K562 (cell line): ENCODE data around the gene TBCEL. TPM values are rescaled to one million over a fixed set of nuclear protein-coding genes. Genes with fewer than 3 reads are reported as not detected.
"Not testable (repeated sequence)": the region's sequence is repeated elsewhere in the genome, so short reads cannot be mapped to it uniquely, and the experiment has no call there.

ENCODE experiments used
- ATAC-seq: fragments of 200-7000 bp; cut with Tn5 transposase; 3 replicates; pipeline ENCODE4 v1.9.1; 2020; ENCODE audit warnings: moderate library complexity
- BruUV-seq: library from RNA; stranded (reverse); fragments of 400-500 nt; replicated peaks from 2 replicates; lab custom pipeline; 2021; lab: Mats Ljungman, UMichigan
- CTCF ChIA-PET: fragments of 300-600 bp; formaldehyde crosslinking; extraction: SDS; loops from one replicate; lab custom pipeline; 2021; ENCODE audit warnings: low intra/inter-chr PET ratio; lab: Yijun Ruan, JAX
- POLR2A ChIA-PET: fragments of 300-600, 350-650 bp; sonication (Branson Sonifier 250); formaldehyde crosslinking; extraction: SDS; loops from one replicate; lab custom pipeline; 2021; ENCODE audit warnings: antibody characterized with exemption, inconsistent platforms; lab: Yijun Ruan, JAX
- DNase-seq, 4 experiments: peaks; one replicate each; pipeline versions ENCODE4 v3.0.0 to v3.0.0-alpha.2; 2011 to 2018; ENCODE audit warnings: low spot score in 3 of 4, mixed read lengths in 3 of 4; ENCODE audit errors: extremely low read depth in 1 of 4
- FAIRE-seq: peaks from 2 replicates; lab custom pipeline; 2011; peaks lifted over from hg19 to GRCh38; lab: Jason Lieb, UNC
- H2AFZ ChIP-seq: 2 replicates; pipeline ENCODE4 v1.6.0; 2011; ENCODE audit warnings: low read depth, low read length, control low read depth, inconsistent platforms
- H3K27ac ChIP-seq: fragments of 200-600 bp; 3 replicates; pipeline ENCODE4 v1.8.0; 2011; ENCODE audit warnings: low read depth, mild to moderate bottlenecking, control low read depth, inconsistent platforms, low read length, moderate library complexity, mixed read lengths; ENCODE audit errors: extremely low read depth
- H3K27me3 ChIP-seq, 2 experiments: fragments of 300-600 bp in 1 of 2; 2 replicates in 1 of 2; 3 replicates in 1 of 2; pipeline versions ENCODE4 v1.6.0 to v1.8.0; 2011; ENCODE audit warnings: inconsistent platforms in 2 of 2, low read length in 2 of 2, mild to moderate bottlenecking in 1 of 2, mixed read lengths in 1 of 2, moderate library complexity in 1 of 2; ENCODE audit not compliant: control insufficient read depth in 2 of 2, insufficient read depth in 2 of 2
- H3K36me3 ChIP-seq: fragments of 300-600 bp; 3 replicates; pipeline ENCODE4 v1.8.0; 2011; ENCODE audit warnings: mild to moderate bottlenecking, low read length, inconsistent platforms; ENCODE audit not compliant: control insufficient read depth, insufficient read depth
- H3K4me1 ChIP-seq, 2 experiments: fragments of 200-600 bp in 1 of 2; replicated peaks in 1 of 2; 2 replicates in 1 of 2; 3 replicates in 1 of 2; pipeline versions ENCODE4 v1.5.1 to v1.8.0; 2011; ENCODE audit warnings: inconsistent platforms in 2 of 2, low read length in 2 of 2, mild to moderate bottlenecking in 1 of 2, mixed read lengths in 1 of 2, moderate library complexity in 1 of 2; ENCODE audit not compliant: control insufficient read depth in 2 of 2, insufficient read depth in 2 of 2
- H3K4me2 ChIP-seq: 2 replicates; pipeline ENCODE4 v1.6.1; 2011; ENCODE audit warnings: low read length, control low read depth, inconsistent platforms, mixed read lengths; ENCODE audit not compliant: insufficient read depth
- H3K4me3 ChIP-seq: fragments of 200-600 bp; sonication (generic), shearing (Covaris generic); 2 replicates; pipeline ENCODE4 v1.5.1; 2016; ENCODE audit warnings: control low read depth, inconsistent platforms
- H3K79me2 ChIP-seq: fragments of 200-600 bp; 3 replicates; pipeline ENCODE4 v1.8.0; 2011; ENCODE audit warnings: low read length, inconsistent platforms; ENCODE audit not compliant: control insufficient read depth, insufficient read depth
- H3K9ac ChIP-seq, 2 experiments: 2 replicates each; pipeline versions ENCODE4 v1.6.0 to v1.6.1; 2011; ENCODE audit warnings: low read depth in 2 of 2, low read length in 2 of 2, control low read depth in 1 of 2, inconsistent platforms in 1 of 2, mild to moderate bottlenecking in 1 of 2, mixed read lengths in 1 of 2; ENCODE audit not compliant: insufficient read depth in 1 of 2
- H3K9me1 ChIP-seq: one replicate; pipeline ENCODE4 v1.6.0; 2011; ENCODE audit warnings: inconsistent platforms, mild to moderate bottlenecking, low read length, moderate library complexity; ENCODE audit not compliant: control insufficient read depth, insufficient read depth
- H3K9me3 ChIP-seq: replicated peaks from 2 replicates; pipeline ENCODE4 v1.5.1; 2011; ENCODE audit warnings: low read depth, low read length, inconsistent platforms; ENCODE audit not compliant: control insufficient read depth, insufficient read depth
- H4K20me1 ChIP-seq: replicated peaks from 2 replicates; pipeline ENCODE4 v1.6.1; 2011; ENCODE audit warnings: low read length, inconsistent platforms, mixed read lengths; ENCODE audit not compliant: control insufficient read depth, insufficient read depth
- ZBTB33 ChIP-seq: sonication (generic); formaldehyde crosslinking; IDR thresholded peaks from 2 replicates; pipeline ENCODE4 v1.8.1; 2023; ENCODE audit warnings: mild to moderate bottlenecking, missing genetic modification reagents
- WGBS: fragments of 100-300 bp; shearing (Covaris generic); methylation state at CpG from one replicate; pipeline ENCODE4 v1.1.6; 2016; ENCODE audit warnings: low coverage, mixed read lengths; ENCODE audit not compliant: insufficient coverage; ENCODE audit errors: missing lambda C conversion rate; 5-methylcytosine and 5-hydroxymethylcytosine counted together
- in situ Hi-C: fragments of 300-500 bp; cut with MboI; formaldehyde crosslinking; loops from 4 replicates; pipeline ENCODE4 v1.15.0; 2018; ENCODE audit warnings: inconsistent platforms, mixed read lengths
- intact Hi-C: fragments of 100-400 bp; cut with micrococcal nuclease; formaldehyde crosslinking; loops from 2 replicates; pipeline ENCODE4 v1.14.2; 2022
- polyA plus RNA-seq, 8 experiments: library from polyadenylated mRNA; depleted of rRNA in 4 of 8; stranded (reverse) in 5 of 8; unstranded in 3 of 8; fragments of >200 nt; fragmentation: Nextera tagmentation in 2 of 8; fragmentation: Illumina TruSeq in 1 of 8; extraction: Ambion mirVana in 2 of 8; extraction: Trizol in 1 of 8; gene quantifications; 2 replicates each; pipeline versions ENCODE4 v1.2.1 to v1.2.3, GENCODE V29; 2011 to 2014; ENCODE audit warnings: inconsistent platforms in 1 of 8, missing spikeins in 1 of 8
- total RNA-seq, 7 experiments: library from RNA; depleted of rRNA in 6 of 7; stranded (reverse); fragments of >200 nt in 6 of 7; fragmentation: Illumina TruSeq in 2 of 7; extraction: Trizol in 2 of 7; gene quantifications; 2 replicates each; pipeline versions ENCODE4 v1.2.1 to v1.2.3, GENCODE V29; 2011 to 2021; ENCODE audit warnings: low replicate concordance in 1 of 7

Gene TBCEL
- total and polyA plus RNA-seq, 9 of the 15 experiments (the other 6 are each of a cell fraction or from before 2014, with no cell fraction given), result 0.39 to 2.3 (median 1.4) TPM

- TF ChIP-seq ZBTB33 (CRISPR knock-in tag), result no peak
These were observed 5.2 kb upstream of the TBCEL start (continued) for GRCh38 chr11:121018746-121019145.

GRCh38 chr11:121021718-121022117 lies 2.2 kb upstream of the TBCEL start:
- H2AFZ ChIP-seq, POLR2A ChIA-PET, H3K27ac ChIP-seq, ATAC-seq, BruUV-seq, H3K79me2 ChIP-seq, H3K4me3 ChIP-seq, H3K9ac ChIP-seq, in situ Hi-C loops, DNase-seq, CTCF ChIA-PET, H3K36me3 ChIP-seq, intact Hi-C loops, H3K9me1 ChIP-seq, FAIRE-seq, H3K4me2 ChIP-seq, H4K20me1 ChIP-seq, H3K27me3 ChIP-seq, H3K9me3 ChIP-seq: not testable (repeated sequence)
- H3K4me1 ChIP-seq, result peaks cover 3 to 11% of the 10 kb centered on the region in 2 experiments; a peak in 3 of 5 replicates
- WGBS, result 28% methylated on average over 13 of the region's 36 CpGs
